ENCODE measurements around the gene TMEM82.

TMEM82 gene

DNA sequence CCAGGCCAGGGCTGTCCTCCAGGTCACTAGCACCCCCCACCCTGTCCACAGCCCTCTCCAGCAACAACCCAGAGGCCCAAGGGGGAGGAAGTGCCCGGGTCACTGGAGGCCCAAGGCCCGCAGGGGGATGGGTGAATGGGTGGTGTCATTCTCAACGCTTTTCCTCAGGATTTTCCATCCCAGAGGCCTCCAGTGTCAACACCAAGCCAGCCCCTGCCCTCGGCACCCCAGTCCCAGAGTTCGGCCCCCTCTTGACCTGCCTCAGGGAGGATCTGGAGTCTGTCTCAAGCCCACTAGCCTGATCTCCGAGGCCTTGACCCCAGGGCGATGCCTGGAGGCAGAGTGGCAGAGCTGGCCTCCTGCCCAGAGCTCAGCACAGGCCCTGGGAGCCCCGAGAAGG is 5.1 kb downstream of the TMEM82 start:
- no peak overlapping the region for H3K27ac ChIP-seq
- TF ChIP-seq, protein P1, sequence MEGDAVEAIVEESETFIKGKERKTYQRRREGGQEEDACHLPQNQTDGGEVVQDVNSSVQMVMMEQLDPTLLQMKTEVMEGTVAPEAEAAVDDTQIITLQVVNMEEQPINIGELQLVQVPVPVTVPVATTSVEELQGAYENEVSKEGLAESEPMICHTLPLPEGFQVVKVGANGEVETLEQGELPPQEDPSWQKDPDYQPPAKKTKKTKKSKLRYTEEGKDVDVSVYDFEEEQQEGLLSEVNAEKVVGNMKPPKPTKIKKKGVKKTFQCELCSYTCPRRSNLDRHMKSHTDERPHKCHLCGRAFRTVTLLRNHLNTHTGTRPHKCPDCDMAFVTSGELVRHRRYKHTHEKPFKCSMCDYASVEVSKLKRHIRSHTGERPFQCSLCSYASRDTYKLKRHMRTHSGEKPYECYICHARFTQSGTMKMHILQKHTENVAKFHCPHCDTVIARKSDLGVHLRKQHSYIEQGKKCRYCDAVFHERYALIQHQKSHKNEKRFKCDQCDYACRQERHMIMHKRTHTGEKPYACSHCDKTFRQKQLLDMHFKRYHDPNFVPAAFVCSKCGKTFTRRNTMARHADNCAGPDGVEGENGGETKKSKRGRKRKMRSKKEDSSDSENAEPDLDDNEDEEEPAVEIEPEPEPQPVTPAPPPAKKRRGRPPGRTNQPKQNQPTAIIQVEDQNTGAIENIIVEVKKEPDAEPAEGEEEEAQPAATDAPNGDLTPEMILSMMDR (conservative IDR thresholded peaks at IDR 0.05), result no peak

DNA sequence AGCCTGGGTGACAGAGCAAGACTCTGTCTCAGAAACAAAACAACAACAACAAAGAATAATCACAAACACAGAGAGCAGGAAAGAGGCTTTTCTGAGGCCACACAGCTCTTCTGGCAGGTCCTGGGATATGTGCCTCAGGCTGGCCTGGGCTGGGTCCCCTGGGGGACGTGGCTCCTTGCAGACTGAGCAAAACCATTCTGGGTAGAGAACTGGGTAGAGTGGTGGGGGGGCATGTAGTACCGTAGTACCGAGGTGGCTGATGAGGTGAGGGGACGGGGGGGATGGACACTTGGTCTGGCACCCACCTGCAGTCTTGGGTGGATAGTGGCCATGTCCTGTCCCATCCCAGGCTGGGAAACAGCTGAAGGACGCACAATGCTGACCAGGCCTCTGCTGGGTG is 6.0 kb downstream of the TMEM82 start:
- no peak overlapping the region for H3K27ac ChIP-seq
- TF ChIP-seq, protein P1 (conservative IDR thresholded peaks at IDR 0.05), result no peak

DNA sequence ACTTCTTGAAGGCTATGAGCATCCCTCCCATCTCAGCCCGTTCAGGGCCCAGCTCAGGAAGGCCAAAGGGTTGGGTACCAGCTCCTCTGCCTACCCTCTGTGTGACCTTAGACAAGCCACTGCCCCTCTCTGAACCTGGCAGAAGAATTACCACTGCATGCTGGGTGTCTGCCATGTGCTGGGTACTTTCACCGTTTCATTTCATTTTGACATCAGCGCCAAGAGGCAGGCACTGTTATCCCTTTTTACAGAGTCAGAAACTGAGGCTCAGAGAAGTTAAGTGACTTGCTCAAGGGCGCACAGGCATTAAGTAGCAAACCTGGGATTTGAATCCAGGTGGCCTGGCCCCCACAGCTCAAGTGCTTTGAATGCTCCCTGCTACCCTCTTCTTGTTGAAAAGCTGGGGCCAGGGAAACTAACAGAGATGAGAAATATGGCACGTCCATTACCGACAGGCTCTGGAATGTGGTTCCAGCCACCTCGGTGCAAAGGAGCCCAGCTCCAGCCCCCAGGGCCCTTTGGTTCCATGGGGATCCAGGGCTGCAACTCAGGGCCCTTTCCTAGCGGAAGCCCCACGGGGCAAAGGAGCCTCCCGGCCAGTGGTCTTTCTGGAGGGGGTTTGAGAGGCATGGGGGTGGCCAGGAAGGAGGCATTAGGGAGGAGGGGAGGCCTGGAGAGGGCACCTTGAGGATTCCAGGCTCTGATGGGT is 6.5 kb downstream of the TMEM82 start:
- TF ChIP-seq, protein P1 (conservative IDR thresholded peaks at IDR 0.05), result no peak
- H3K27ac ChIP-seq, result no peak overlapping the region

DNA sequence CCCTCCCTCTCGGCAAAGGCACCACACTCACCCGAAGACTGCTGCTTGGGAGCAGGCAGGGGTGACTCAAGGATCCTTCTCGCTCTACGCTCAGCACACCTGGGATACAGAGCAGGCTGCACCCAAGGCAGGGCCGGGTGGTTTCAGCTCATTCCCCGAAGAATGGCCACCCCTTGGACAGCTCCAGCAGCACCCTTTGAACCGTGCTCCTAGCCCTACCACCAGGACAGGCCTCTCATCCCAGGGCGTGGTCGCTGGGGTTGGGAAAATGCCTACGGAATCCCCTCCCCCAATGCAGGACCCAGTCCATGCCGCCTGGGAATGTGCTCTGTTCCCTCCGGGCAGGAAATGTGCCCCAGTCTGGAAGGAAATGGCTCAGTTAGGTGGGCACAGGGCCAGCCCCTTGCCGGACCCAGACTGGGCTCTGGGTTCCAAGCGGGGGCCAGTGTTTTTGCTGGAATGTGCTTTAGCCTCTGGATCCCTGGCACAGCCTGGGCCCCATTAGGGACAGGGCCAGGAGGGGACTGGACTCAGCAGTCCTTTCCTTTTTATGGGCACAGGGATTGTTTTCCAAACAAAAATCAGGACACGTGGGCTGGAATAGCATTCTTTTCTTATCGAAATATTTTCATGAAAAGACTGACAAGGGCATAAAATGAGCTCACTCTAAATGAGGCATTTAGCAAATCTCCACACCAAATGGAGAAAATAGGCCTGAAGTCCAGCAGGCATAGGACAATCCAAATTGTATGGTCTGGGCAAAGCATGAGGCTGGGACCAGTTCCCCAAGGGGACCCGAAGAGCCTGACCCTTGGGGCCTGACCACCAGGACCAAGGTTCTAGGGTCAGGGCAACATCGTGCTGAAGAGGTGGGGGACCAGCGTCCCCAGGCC is 7.3 kb downstream of the TMEM82 start:
- TF ChIP-seq, protein P1 (conservative IDR thresholded peaks at IDR 0.05), result no peak
- no peak overlapping the region for H3K27ac ChIP-seq

DNA sequence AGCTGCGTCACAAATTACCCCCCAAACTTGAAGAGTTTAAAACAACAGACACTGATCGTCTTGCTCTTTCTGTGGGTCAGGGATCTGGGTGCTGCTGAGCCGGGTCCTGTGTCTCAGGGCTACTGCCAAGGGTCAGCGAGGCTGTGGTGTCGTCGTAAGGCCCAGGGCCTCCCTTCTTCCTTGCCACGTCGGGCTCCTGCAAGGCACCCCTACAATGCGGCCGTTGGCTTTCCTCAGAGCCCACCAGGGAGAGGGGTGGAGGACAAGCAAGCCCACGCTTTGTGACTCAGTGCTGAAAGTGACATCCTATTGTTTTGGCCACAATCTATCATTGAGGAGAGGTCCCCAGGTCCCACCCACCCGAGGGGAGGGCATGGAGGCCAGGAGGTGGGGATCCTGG is 8.6 kb downstream of the TMEM82 start:
- H3K27ac ChIP-seq, result no peak overlapping the region
- TF ChIP-seq, protein P1 (conservative IDR thresholded peaks at IDR 0.05), result no peak

- TF ChIP-seq, protein P1 (conservative IDR thresholded peaks at IDR 0.05), result no peak
- no peak overlapping the region for H3K27ac ChIP-seq
Observed at GRCh38 chr1:15751717-15752116, 9.4 kb downstream of the TMEM82 start.

DNA sequence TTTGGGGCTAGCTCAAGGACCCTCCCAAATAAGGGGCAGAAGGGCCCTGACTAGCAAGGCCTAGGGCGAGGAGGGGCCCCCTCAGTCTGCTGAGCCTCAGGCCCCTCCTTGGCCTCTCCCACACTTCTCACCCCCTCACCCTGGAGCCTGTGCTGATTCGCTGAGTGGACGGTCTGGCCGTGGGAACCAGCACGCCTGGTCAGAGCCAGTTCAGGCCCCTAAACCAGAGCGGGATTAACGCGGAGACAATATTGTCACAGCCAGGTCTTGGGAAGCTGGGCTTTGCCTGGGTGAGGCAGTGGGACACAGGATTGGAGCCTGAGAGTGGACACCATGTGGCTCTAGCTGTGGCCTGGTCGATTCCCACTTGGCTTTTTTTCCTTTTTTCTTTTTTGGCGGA is 11.5 kb downstream of the TMEM82 start:
- TF ChIP-seq, protein P1 (conservative IDR thresholded peaks at IDR 0.05), result no peak
- H3K27ac ChIP-seq, result no peak overlapping the region

Data from VCaP (cell line).